SK-N-MC (cell line): ENCODE results near the gene MST1R.

Source experiments
- EZH2 ChIP-seq: fragments of 200-600 bp; sonication (generic); IDR thresholded peaks from one replicate; pipeline ENCODE4 v1.6.1; 2017; ENCODE audit warnings: antibody characterized with exemption
- FOXP2 ChIP-seq: optimal IDR thresholded peaks from 2 replicates; pipeline ENCODE3; 2011; ENCODE audit warnings: mild to moderate bottlenecking, moderate library complexity; ENCODE audit not compliant: insufficient read depth; ENCODE audit errors: extremely low read length, control extremely low read depth
- POLR2AphosphoS5 ChIP-seq: IDR thresholded peaks from 2 replicates; pipeline ENCODE4 v1.6.1; 2012; ENCODE audit warnings: mild to moderate bottlenecking, low read depth, low read length, borderline replicate concordance

- no peak for TF ChIP-seq EZH2
- TF ChIP-seq POLR2AphosphoS5, result no peak
- TF ChIP-seq FOXP2, result no peak
These were observed 32.0 kb downstream of the MST1R start for GRCh38 chr3:49871531-49872153.
